Measurements from ENCODE around the gene PTPRN2. TPM values are rescaled to one million over a fixed set of nuclear protein-coding genes. Genes with fewer than 3 reads are reported as not detected.
A peak's percentile ranks its signal among the peaks of the same experiment; 100 is the strongest.

The PTPRN2 gene
- total RNA-seq, 5 donors from 2014 or later (not counting 1 experiment from before 2014, with no cell fraction given) = 0.60 to 1.7 (median 0.82) TPM

DNA sequence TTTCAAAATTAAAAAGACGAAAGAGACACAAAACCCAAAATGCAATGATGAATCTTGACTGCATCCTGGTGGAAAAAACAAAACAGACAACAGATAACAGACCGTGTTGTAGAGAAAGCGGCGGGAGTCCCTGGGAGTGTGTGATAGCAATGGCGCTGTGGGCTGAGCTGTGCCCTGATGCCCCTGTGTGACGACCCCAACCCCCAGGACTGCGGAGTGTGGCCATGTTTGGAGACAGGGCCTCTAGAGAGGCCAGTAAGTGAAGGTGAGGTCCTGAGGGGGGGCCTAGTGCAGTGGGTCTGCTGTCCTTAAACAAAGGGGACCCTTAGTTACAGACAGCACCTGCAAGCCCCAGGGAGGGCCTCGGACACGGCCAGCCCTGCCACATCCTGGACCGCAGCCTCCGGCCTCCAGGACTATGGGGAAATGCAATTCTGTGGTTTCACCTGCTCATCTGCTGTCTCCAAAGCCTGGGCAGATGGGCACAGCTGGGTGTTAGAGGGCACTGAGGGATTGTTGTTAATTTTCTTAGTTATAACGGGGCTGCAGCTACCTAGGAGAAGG is 973.1 kb downstream of the PTPRN2 start:
- Mint-ChIP-seq H3K4me1 (peaks cover 20 to 31% (median 22%) of the 10 kb centered on the region in 3 donors), H3K4me3 (peak overlapping the region in 2 of 3 donors; percentile 39 to 87), H3K27ac (peak overlapping the region; percentile 19 to 75), H3K27me3 (no peaks in the 10 kb centered on the region), H3K9me3 (no peaks in the 10 kb centered on the region), H3K36me3 (no peaks in the 10 kb centered on the region)
- no peak overlapping the region for H3K4me3 ChIP-seq (ENCODE audit: control insufficient read depth in 1 of 2, extremely low read depth in 1 of 2, low read length in 1 of 2)
- no peak for DNase-seq
- no peaks in the 10 kb centered on the region for H3K36me3 ChIP-seq (ENCODE audit: control insufficient read depth in 2 of 2, extremely low read depth in 1 of 2, insufficient read depth in 1 of 2, low read length in 1 of 2)
- ChIA-PET POLR2A (no interaction called here), CTCF (no interaction called here)
- H3K9me3 ChIP-seq = no peaks in the 10 kb centered on the region
- 88% methylated on average over 11 of the region's 12 CpGs for WGBS (ENCODE audit: insufficient coverage)
- H3K4me1 ChIP-seq (ENCODE audit: control insufficient read depth in 1 of 2, extremely low read depth in 1 of 2, insufficient read depth in 2 of 2, low read length in 2 of 2) = peaks cover 2 to 35% of the 10 kb centered on the region in 2 experiments
- H3K27me3 ChIP-seq (replicated peaks in 1 of 2; ENCODE audit: control insufficient read depth in 2 of 2, extremely low read depth in 1 of 2, insufficient read depth in 2 of 2, low read length in 1 of 2) = peaks cover 0 to 3% of the 10 kb centered on the region in 2 experiments
- H3K27ac ChIP-seq (ENCODE audit: low read length) = no peak overlapping the region
- ATAC-seq (replicated peaks in 1 of 4) = no peak

DNA sequence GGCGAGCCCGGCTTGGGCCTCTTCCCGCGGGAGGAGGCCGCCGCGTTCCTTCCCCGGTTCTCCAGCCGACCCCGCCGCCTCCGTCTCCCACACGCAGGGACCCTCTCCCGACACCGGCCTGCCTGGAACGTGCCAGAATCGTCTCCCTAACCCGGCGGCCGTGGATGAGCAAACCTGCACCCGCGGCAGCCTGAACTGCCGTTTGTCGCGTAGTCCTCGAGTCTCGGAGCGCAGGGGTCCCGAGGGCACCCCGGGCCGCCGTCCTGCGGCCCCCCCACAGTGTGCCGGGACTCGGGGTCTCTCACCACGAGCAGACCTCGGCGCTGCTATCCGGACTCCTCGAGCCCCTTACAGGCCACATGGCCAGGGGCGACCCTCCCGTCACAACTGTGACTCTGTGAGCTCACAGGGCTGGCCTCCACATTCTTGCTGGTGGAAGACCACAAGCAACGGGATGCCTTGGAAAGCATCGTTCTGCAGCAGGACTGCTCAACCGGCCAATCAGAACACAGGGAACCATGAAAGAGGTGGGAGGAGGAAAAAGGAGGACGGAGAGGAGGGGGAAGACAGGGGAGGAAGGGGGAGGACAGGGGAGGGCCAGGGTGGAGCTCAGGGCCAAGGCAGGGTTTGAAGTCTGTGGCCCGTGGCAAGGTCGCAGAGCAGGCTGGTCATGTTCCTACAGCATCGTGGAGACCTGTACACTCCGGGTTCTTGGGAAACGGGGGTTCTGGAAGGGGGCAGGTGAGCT is 973.9 kb downstream of the PTPRN2 start:
- H3K36me3 ChIP-seq (ENCODE audit: control insufficient read depth in 2 of 2, extremely low read depth in 1 of 2, insufficient read depth in 1 of 2, low read length in 1 of 2) = no peaks in the 10 kb centered on the region
- CTCF ChIA-PET = interaction anchor here in 1 of 2 donors (1.4 kb wide), 1 partner anchor 13 kb away, joined by 5 read pairs; no protein-coding TSS in a partner anchor
- Mint-ChIP-seq H3K9me3 (no peaks in the 10 kb centered on the region), H3K36me3 (no peaks in the 10 kb centered on the region), H3K4me3 (peak overlapping the region; percentile 38 to 87 (median 39)), H3K27ac (peak overlapping the region in 1 of 2 donors; percentile 75), H3K27me3 (no peaks in the 10 kb centered on the region), H3K4me1 (peaks cover 20 to 31% (median 22%) of the 10 kb centered on the region in 3 donors)
- DNase-seq (peak in 1 of 35 experiments; percentile 10), ATAC-seq (replicated peaks in 1 of 4) (peak in 1 of 4 experiments; percentile 12)
- H3K27me3 ChIP-seq (replicated peaks in 1 of 2; ENCODE audit: control insufficient read depth in 2 of 2, extremely low read depth in 1 of 2, insufficient read depth in 2 of 2, low read length in 1 of 2) = peaks cover 0 to 3% of the 10 kb centered on the region in 2 experiments
- H3K9me3 ChIP-seq = no peaks in the 10 kb centered on the region
- peak overlapping the region; percentile 25 to 64 for H3K4me3 ChIP-seq (ENCODE audit: control insufficient read depth in 1 of 2, extremely low read depth in 1 of 2, low read length in 1 of 2)
- 61% methylated on average over 51 of the region's 51 CpGs for WGBS (ENCODE audit: insufficient coverage)
- peaks cover 2 to 35% of the 10 kb centered on the region in 2 experiments for H3K4me1 ChIP-seq (ENCODE audit: control insufficient read depth in 1 of 2, extremely low read depth in 1 of 2, insufficient read depth in 2 of 2, low read length in 2 of 2)
- no peak overlapping the region for H3K27ac ChIP-seq (ENCODE audit: low read length)
- POLR2A ChIA-PET = no interaction called here

DNA sequence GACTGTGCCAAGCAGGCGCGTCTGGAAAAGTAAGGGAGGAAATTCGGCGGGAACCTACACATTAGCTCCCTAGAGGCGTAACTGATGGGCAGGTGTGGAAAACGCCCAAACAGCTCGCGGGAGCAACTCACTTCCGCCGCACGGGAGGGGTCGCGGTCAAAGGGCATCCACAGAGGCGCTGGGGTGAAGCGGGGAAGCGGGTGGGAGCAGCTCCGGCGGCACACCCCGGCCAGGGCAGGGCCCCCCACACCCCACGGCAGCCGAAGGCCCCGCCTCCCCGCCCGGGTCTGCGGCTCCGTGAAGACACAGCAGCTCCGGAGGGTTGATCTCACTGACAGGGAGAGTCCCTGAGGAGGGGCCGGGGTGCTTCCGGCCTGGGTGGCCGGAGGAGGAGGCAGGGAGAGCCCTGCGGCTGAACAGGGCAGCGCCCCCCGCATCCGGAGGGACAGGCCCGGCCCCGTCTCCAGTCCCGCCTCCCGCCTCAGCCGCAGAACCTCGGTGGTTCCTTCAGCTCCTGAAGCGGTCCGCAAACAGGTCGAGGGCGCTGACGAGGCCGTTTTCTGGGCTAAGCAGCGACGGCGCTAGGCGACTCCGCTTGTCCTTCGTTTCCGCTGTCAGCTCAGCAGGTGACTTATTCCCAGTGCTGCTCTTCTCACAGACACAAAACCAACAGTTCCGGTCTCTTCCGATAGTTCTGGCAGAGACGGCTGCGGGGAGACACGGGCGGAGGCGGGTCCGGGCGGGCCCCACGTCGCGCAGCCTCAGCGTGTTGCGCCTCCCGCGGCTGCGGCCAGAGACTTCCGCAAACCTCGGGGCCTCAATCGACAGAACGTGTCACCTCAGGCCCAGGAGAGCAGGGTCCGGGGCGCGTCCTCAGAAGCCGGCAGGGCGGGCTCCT is 974.7 kb downstream of the PTPRN2 start:
- H3K4me1 ChIP-seq (ENCODE audit: control insufficient read depth in 1 of 2, extremely low read depth in 1 of 2, insufficient read depth in 2 of 2, low read length in 2 of 2) = peaks cover 2 to 35% of the 10 kb centered on the region in 2 experiments
- peak overlapping the region; percentile 64 for H3K4me3 ChIP-seq (ENCODE audit: control insufficient read depth in 1 of 2, extremely low read depth in 1 of 2, low read length in 1 of 2)
- Mint-ChIP-seq H3K27me3 (no peaks in the 10 kb centered on the region), H3K27ac (peak overlapping the region; percentile 81 to 89), H3K4me3 (peak overlapping the region; percentile 83 to 87 (median 85)), H3K36me3 (no peaks in the 10 kb centered on the region), H3K9me3 (no peaks in the 10 kb centered on the region), H3K4me1 (peaks cover 20 to 31% (median 22%) of the 10 kb centered on the region in 3 donors)
- peaks cover 0 to 3% of the 10 kb centered on the region in 2 experiments for H3K27me3 ChIP-seq (replicated peaks in 1 of 2; ENCODE audit: control insufficient read depth in 2 of 2, extremely low read depth in 1 of 2, insufficient read depth in 2 of 2, low read length in 1 of 2)
- no peaks in the 10 kb centered on the region for H3K9me3 ChIP-seq
- no peaks in the 10 kb centered on the region for H3K36me3 ChIP-seq (ENCODE audit: control insufficient read depth in 2 of 2, extremely low read depth in 1 of 2, insufficient read depth in 1 of 2, low read length in 1 of 2)
- 23% methylated on average over 75 of the region's 79 CpGs for WGBS (ENCODE audit: insufficient coverage)
- CTCF ChIA-PET = interaction anchor here (1.0 to 1.4 kb wide), 4 partner anchors 11 to 44 kb away, joined by 3 to 5 read pairs (median 3); no protein-coding TSS in a partner anchor
- H3K27ac ChIP-seq (ENCODE audit: low read length) = peak overlapping the region; percentile 61
- POLR2A ChIA-PET = no interaction called here
- DNase-seq (peak; percentile 42 to 82 (median 68)), ATAC-seq (replicated peaks in 1 of 4) (peak; percentile 83 to 87 (median 85))

DNA sequence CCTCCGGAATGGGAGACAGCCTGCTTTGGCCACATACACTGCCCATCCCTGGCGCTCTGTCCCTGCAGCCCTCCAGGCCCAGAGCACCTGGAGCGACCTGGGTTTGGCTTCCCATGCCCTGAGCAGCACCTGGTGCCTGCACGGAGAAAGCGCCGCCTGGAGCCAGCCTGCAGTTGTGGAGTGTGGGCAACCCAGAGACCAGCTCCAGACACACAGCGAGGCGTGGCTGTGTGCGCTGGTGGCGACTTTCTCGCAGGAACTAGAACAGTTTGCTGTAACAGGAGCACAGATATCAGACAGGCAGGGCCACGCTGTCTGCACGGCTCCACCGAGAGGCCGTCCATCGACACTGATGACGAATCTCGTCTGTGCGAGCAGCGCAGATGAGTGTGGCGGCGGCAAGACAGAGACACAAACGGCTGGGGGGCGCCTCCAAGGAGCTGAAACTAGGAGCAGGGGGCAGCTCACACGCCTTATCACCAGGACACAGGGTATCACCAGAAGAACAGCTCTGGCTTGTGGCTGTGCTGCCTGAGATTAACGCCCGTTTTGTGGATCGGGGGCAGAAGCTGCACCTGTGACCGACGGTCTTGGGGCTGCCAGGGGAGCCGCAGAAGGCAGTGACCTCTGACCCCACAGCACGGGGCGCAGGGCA is 975.5 kb downstream of the PTPRN2 start:
- Mint-ChIP-seq H3K4me1 (peaks cover 20 to 31% (median 22%) of the 10 kb centered on the region in 3 donors), H3K9me3 (no peaks in the 10 kb centered on the region), H3K36me3 (no peaks in the 10 kb centered on the region), H3K27ac (peak overlapping the region; percentile 81 to 89), H3K4me3 (peak overlapping the region; percentile 83 to 87 (median 85)), H3K27me3 (no peaks in the 10 kb centered on the region)
- Histone ChIP-seq H3K27ac (ENCODE audit: low read length) (peak overlapping the region; percentile 61), H3K36me3 (ENCODE audit: control insufficient read depth in 2 of 2, extremely low read depth in 1 of 2, insufficient read depth in 1 of 2, low read length in 1 of 2) (no peaks in the 10 kb centered on the region), H3K4me3 (ENCODE audit: control insufficient read depth in 1 of 2, extremely low read depth in 1 of 2, low read length in 1 of 2) (peak overlapping the region; percentile 64), H3K27me3 (replicated peaks in 1 of 2; ENCODE audit: control insufficient read depth in 2 of 2, extremely low read depth in 1 of 2, insufficient read depth in 2 of 2, low read length in 1 of 2) (peaks cover 0 to 3% of the 10 kb centered on the region in 2 experiments), H3K9me3 (no peaks in the 10 kb centered on the region), H3K4me1 (ENCODE audit: control insufficient read depth in 1 of 2, extremely low read depth in 1 of 2, insufficient read depth in 2 of 2, low read length in 2 of 2) (peaks cover 2 to 35% of the 10 kb centered on the region in 2 experiments)
- WGBS (ENCODE audit: insufficient coverage) = 75% methylated on average over 31 of the region's 33 CpGs
- ATAC-seq (replicated peaks in 1 of 4) (no peak), DNase-seq (peak in 1 of 35 experiments; percentile 19)
- ChIA-PET POLR2A (no interaction called here), CTCF (interaction anchor here (1.0 to 1.4 kb wide), 4 partner anchors 11 to 43 kb away, joined by 3 to 5 read pairs (median 3); no protein-coding TSS in a partner anchor)

DNA sequence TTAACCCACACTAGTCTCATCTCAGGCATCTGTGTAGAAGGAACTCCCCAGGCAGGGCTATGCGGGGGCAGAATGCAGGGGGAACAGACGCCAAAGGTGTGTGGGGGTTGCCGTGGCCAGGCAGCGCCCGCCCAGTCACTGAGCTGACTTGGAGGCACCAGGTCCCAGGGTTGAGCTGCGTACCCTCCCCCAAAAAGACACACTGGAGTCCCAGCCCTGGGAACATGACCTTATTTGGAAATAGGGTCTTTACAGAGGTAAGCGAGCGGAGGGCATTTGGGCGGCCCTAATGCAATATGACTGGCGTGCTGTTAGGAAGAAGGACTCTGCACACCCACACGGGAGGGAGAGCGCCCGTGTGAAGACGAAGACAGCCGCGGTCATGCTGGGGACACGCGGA is 976.3 kb downstream of the PTPRN2 start:
- ATAC-seq (replicated peaks in 1 of 4) (no peak), DNase-seq (no peak)
- H3K36me3 ChIP-seq (ENCODE audit: control insufficient read depth in 2 of 2, extremely low read depth in 1 of 2, insufficient read depth in 1 of 2, low read length in 1 of 2) = no peaks in the 10 kb centered on the region
- Mint-ChIP-seq H3K36me3 (no peaks in the 10 kb centered on the region), H3K4me3 (peak overlapping the region; percentile 43 to 87 (median 56)), H3K27ac (no peak overlapping the region), H3K9me3 (no peaks in the 10 kb centered on the region), H3K27me3 (no peaks in the 10 kb centered on the region), H3K4me1 (peaks cover 22 to 37% (median 22%) of the 10 kb centered on the region in 3 donors)
- ChIA-PET CTCF (no interaction called here), POLR2A (no interaction called here)
- no CpG with 5 or more reads among the region's 18 CpGs for WGBS (ENCODE audit: insufficient coverage)
- H3K9me3 ChIP-seq = no peaks in the 10 kb centered on the region
- no peak overlapping the region for H3K27ac ChIP-seq (ENCODE audit: low read length)
- H3K4me1 ChIP-seq (ENCODE audit: control insufficient read depth in 1 of 2, extremely low read depth in 1 of 2, insufficient read depth in 2 of 2, low read length in 2 of 2) = peaks cover 2 to 35% of the 10 kb centered on the region in 2 experiments
- H3K4me3 ChIP-seq (ENCODE audit: control insufficient read depth in 1 of 2, extremely low read depth in 1 of 2, low read length in 1 of 2) = no peak overlapping the region
- H3K27me3 ChIP-seq (replicated peaks in 1 of 2; ENCODE audit: control insufficient read depth in 2 of 2, extremely low read depth in 1 of 2, insufficient read depth in 2 of 2, low read length in 1 of 2) = peaks cover 0 to 3% of the 10 kb centered on the region in 2 experiments
